Keratinocyte (primary cell): Measurements from ENCODE around the gene ZFAND5. TPM values are rescaled to one million over a fixed set of nuclear protein-coding genes. Genes with fewer than 3 reads are reported as not detected.

ENCODE experiments used
- DNase-seq: peaks from one replicate; pipeline ENCODE4 v3.0.0-alpha.2; 2011; ENCODE audit warnings: low read depth, missing footprints, low spot score
- FAIRE-seq: peaks from 2 replicates; lab custom pipeline; 2011; peaks lifted over from hg19 to GRCh38; lab: Jason Lieb, UNC
- H2AFZ ChIP-seq: 2 replicates; pipeline ENCODE4 v1.6.0; 2012; ENCODE audit warnings: low read length, control low read depth, inconsistent platforms; ENCODE audit not compliant: control insufficient read depth
- H3K27ac ChIP-seq: 2 replicates; pipeline ENCODE4 v1.5.1; 2011; ENCODE audit warnings: low read length; ENCODE audit not compliant: control insufficient read depth, insufficient read depth
- H3K27me3 ChIP-seq: 3 replicates; pipeline ENCODE4 v1.6.0; 2011; ENCODE audit warnings: low read length; ENCODE audit not compliant: control insufficient read depth, insufficient read depth; ENCODE audit errors: extremely low read depth
- H3K36me3 ChIP-seq, 2 experiments: 2 replicates in 1 of 2; 3 replicates in 1 of 2; pipeline ENCODE4 v1.5.1; 2011; ENCODE audit warnings: low read length in 2 of 2, mild to moderate bottlenecking in 1 of 2; ENCODE audit not compliant: control insufficient read depth in 2 of 2, insufficient read depth in 2 of 2; ENCODE audit errors: extremely low read depth in 1 of 2
- H3K4me1 ChIP-seq: 3 replicates; pipeline ENCODE4 v1.5.1; 2011; ENCODE audit warnings: low read length; ENCODE audit not compliant: control insufficient read depth, insufficient read depth; ENCODE audit errors: extremely low read depth
- H3K4me2 ChIP-seq: 3 replicates; pipeline ENCODE4 v1.6.0; 2011; ENCODE audit warnings: low read depth, low read length; ENCODE audit not compliant: control insufficient read depth, insufficient read depth; ENCODE audit errors: extremely low read depth
- H3K4me3 ChIP-seq, 3 experiments: fragments of 200-600 bp in 1 of 3; sonication (generic) in 1 of 3; 2 replicates in 2 of 3; 3 replicates in 1 of 3; pipeline ENCODE4 v1.5.1; 2011 to 2016; ENCODE audit warnings: low read length in 3 of 3, mild to moderate bottlenecking in 3 of 3, control low read depth in 2 of 3, inconsistent platforms in 1 of 3, low read depth in 1 of 3, mixed read lengths in 1 of 3, mixed run types in 1 of 3, moderate library complexity in 1 of 3; ENCODE audit not compliant: control insufficient read depth in 2 of 3, insufficient read depth in 2 of 3; ENCODE audit errors: extremely low read depth in 1 of 3
- H3K79me2 ChIP-seq: 2 replicates; pipeline ENCODE4 v1.6.0; 2012; ENCODE audit warnings: low read length; ENCODE audit not compliant: control insufficient read depth, insufficient read depth
- H3K9ac ChIP-seq: 3 replicates; pipeline ENCODE4 v1.6.0; 2011; ENCODE audit warnings: low read length; ENCODE audit not compliant: control insufficient read depth, insufficient read depth; ENCODE audit errors: extremely low read depth
- H3K9me1 ChIP-seq: 3 replicates; pipeline ENCODE4 v1.6.0; 2011; ENCODE audit warnings: low read length; ENCODE audit not compliant: control insufficient read depth, insufficient read depth; ENCODE audit errors: extremely low read depth
- H3K9me3 ChIP-seq: 2 replicates; pipeline ENCODE4 v1.5.1; 2012; ENCODE audit warnings: low read depth, low read length; ENCODE audit not compliant: control insufficient read depth
- H4K20me1 ChIP-seq: 3 replicates; pipeline ENCODE4 v1.6.0; 2011; ENCODE audit warnings: low read length; ENCODE audit not compliant: control insufficient read depth, insufficient read depth; ENCODE audit errors: extremely low read depth
- CTCF ChIP-seq, 3 experiments: IDR thresholded peaks in 1 of 3; conservative IDR thresholded peaks in 1 of 3; optimal IDR thresholded peaks in 1 of 3; 2 replicates in 2 of 3; 3 replicates in 1 of 3; pipeline versions ENCODE3 to v1.5.1; 2011; ENCODE audit warnings: low read length in 3 of 3, mild to moderate bottlenecking in 3 of 3, moderate library complexity in 2 of 3, control low read depth in 1 of 3, inconsistent platforms in 1 of 3; ENCODE audit not compliant: insufficient read depth in 2 of 3; ENCODE audit errors: extremely low read depth in 1 of 3
- EZH2 ChIP-seq: IDR thresholded peaks from one replicate; pipeline ENCODE4 v1.6.1; 2012; ENCODE audit warnings: inconsistent platforms, mild to moderate bottlenecking, low read length, moderate library complexity
- dilution Hi-C: fragments of 300-500 bp; cut with MboI; formaldehyde crosslinking; loops from one replicate; pipeline ENCODE4 v1.7.0; 2020; ENCODE audit warnings: low sequenced_read_pairs; ENCODE audit not compliant: extremely low pct_ligation_motif_present
- polyA plus RNA-seq, 5 experiments: library from polyadenylated mRNA; depleted of rRNA in 3 of 5; stranded (reverse) in 3 of 5; stranded (forward) in 1 of 5; unstranded in 1 of 5; fragments of >200 nt; gene quantifications; 1 replicate in 1 of 5; 2 replicates in 3 of 5; 3 replicates in 1 of 5; pipeline versions ENCODE4 v1.2.1 to v1.2.3, GENCODE V29; 2011 to 2012; ENCODE audit warnings: missing spikeins in 2 of 5, low read depth in 1 of 5, low replicate concordance in 1 of 5

The ZFAND5 gene
- polyA plus RNA-seq, 1 donor (not counting 4 experiments of a cell fraction or from before 2014, with no cell fraction given) = 67.9 TPM

DNA sequence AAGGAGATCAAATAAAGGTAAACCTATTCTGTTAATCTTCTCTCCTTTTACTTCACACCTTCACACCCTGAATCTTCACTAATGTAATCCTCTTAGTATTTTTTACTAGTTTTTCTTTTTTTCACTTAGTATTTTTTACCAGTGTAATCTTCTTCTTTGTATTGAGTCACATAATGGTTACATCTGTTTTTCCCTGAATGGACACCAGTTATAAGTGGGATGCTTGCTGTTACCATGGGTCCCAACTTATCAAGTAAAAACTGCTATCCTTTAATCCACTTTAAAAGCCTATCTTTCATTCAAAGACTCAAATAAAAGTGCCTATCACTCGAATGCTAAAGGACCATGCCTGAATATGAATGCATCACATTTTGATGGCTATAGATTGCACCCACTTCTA, 15.1 kb downstream of the ZFAND5 start:
- TF ChIP-seq EZH2 (no peak), CTCF (optimal IDR thresholded peaks at IDR 0.05 in 1 of 3, IDR thresholded peaks at IDR 0.05 in 1 of 3, conservative IDR thresholded peaks at IDR 0.05 in 1 of 3; ENCODE audit: extremely low read depth in 1 of 3, insufficient read depth in 2 of 3, low read length in 3 of 3) (no peak)
- Histone ChIP-seq H3K4me1 (no peaks in the 10 kb centered on the region), H4K20me1 (no peaks in the 10 kb centered on the region), H3K79me2 (no peaks in the 10 kb centered on the region), H3K36me3 (peaks cover 4 to 6% of the 10 kb centered on the region in 2 experiments), H2AFZ (no peak overlapping the region), H3K9me3 (no peaks in the 10 kb centered on the region), H3K27ac (no peak overlapping the region), H3K9ac (no peak overlapping the region), H3K9me1 (no peaks in the 10 kb centered on the region), H3K27me3 (no peaks in the 10 kb centered on the region), H3K4me2 (no peak overlapping the region), H3K4me3 (no peak overlapping the region)
- FAIRE-seq (no peak), DNase-seq (no peak)
- dilution Hi-C loops = loop anchor here (25.0 kb wide), 1 partner anchor 237 kb away; no protein-coding TSS in a partner anchor

GRCh38 chr9:72349240-72349639, 15.8 kb downstream of the ZFAND5 start:
- Histone ChIP-seq H3K27ac (no peak overlapping the region), H3K9me1 (no peaks in the 10 kb centered on the region), H4K20me1 (no peaks in the 10 kb centered on the region), H3K4me3 (no peak overlapping the region), H3K4me1 (no peaks in the 10 kb centered on the region), H3K27me3 (no peaks in the 10 kb centered on the region), H2AFZ (no peak overlapping the region), H3K36me3 (peaks cover 2 to 6% of the 10 kb centered on the region in 2 experiments), H3K9ac (no peak overlapping the region), H3K79me2 (no peaks in the 10 kb centered on the region), H3K4me2 (no peak overlapping the region), H3K9me3 (no peaks in the 10 kb centered on the region)
- no peak for FAIRE-seq
- TF ChIP-seq EZH2 (no peak), CTCF (optimal IDR thresholded peaks at IDR 0.05 in 1 of 3, IDR thresholded peaks at IDR 0.05 in 1 of 3, conservative IDR thresholded peaks at IDR 0.05 in 1 of 3; ENCODE audit: extremely low read depth in 1 of 3, insufficient read depth in 2 of 3, low read length in 3 of 3) (no peak)
- DNase-seq = no peak
- dilution Hi-C loops = no loop called here
